MM.1S (cell line): ENCODE data around the gene FARP1.

Source experiments
- CTCF ChIP-seq: fragments of 300-600 bp; sonication (generic); IDR thresholded peaks from 2 replicates; pipeline ENCODE4 v1.5.1; 2016; ENCODE audit warnings: antibody characterized with exemption, low read length, mixed read lengths
- EZH2 ChIP-seq: fragments of 300-600 bp; sonication (generic); optimal IDR thresholded peaks from 2 replicates; pipeline ENCODE3; 2017; ENCODE audit warnings: low read depth, mild to moderate bottlenecking, antibody characterized with exemption, low read length, mixed read lengths
- EZH2phosphoT487 ChIP-seq: fragments of 300-600 bp; sonication (generic); IDR thresholded peaks from 2 replicates; pipeline ENCODE4 v1.6.1; 2018; ENCODE audit warnings: antibody characterized with exemption, low read length

GRCh38 chr13:98293570-98294142 is 150.8 kb downstream of the FARP1 start:
- TF ChIP-seq CTCF (no peak), EZH2 (no peak), EZH2phosphoT487 (no peak)
